GM19023 (cell line): ENCODE data around the gene DES.

Experiments
- ATAC-seq: cut with Tn5 transposase; IDR thresholded peaks from one replicate; pipeline ENCODE4 v1.9.1; 2021; ENCODE audit warnings: mild to moderate bottlenecking, moderate library complexity; ENCODE audit not compliant: unreplicated experiment

Gene DES

GRCh38 chr2:219452361-219453317 is 34.5 kb downstream of the DES start:
- no peak for ATAC-seq

GRCh38 chr2:219453671-219454590 is 35.8 kb downstream of the DES start:
- ATAC-seq = no peak

GRCh38 chr2:219455581-219455980 is 37.4 kb downstream of the DES start:
- ATAC-seq = no peak

GRCh38 chr2:219457784-219458369 is 39.7 kb downstream of the DES start:
- ATAC-seq = no peak

GRCh38 chr2:219458996-219459395 is 40.8 kb downstream of the DES start:
- no peak for ATAC-seq

- peak; percentile 65 for ATAC-seq
Observed at GRCh38 chr2:219459460-219460311, 41.5 kb downstream of the DES start.

- no peak for ATAC-seq
Observed at GRCh38 chr2:219460424-219460926, 42.3 kb downstream of the DES start.

- no peak for ATAC-seq
Observed at GRCh38 chr2:219461047-219461514, 42.9 kb downstream of the DES start.

GRCh38 chr2:219461669-219462068 is 43.5 kb downstream of the DES start:
- no peak for ATAC-seq

- no peak for ATAC-seq
Observed at GRCh38 chr2:219462349-219462748, 44.2 kb downstream of the DES start.

- ATAC-seq = no peak
Observed at GRCh38 chr2:219464286-219465032, 46.3 kb downstream of the DES start.

GRCh38 chr2:219465659-219466561 is 47.7 kb downstream of the DES start:
- ATAC-seq = no peak

GRCh38 chr2:219466816-219467735 is 48.9 kb downstream of the DES start:
- ATAC-seq = no peak

GRCh38 chr2:219467736-219468075 is 49.5 kb downstream of the DES start:
- ATAC-seq = no peak

- ATAC-seq = no peak
Observed at GRCh38 chr2:219468410-219469185, 50.4 kb downstream of the DES start.

GRCh38 chr2:219469186-219469724 is 51.1 kb downstream of the DES start:
- ATAC-seq = no peak
